Sciatic nerve (tissue), 2 donors: ENCODE measurements around the gene CD93. TPM values are rescaled to one million over a fixed set of nuclear protein-coding genes. Genes with fewer than 3 reads are reported as not detected.

ENCODE experiments used
- ATAC-seq: fragments of 200-7000 bp; cut with Tn5 transposase; one replicate; pipeline ENCODE4 v1.9.1; 2020; ENCODE audit warnings: mild to moderate bottlenecking, moderate library complexity
- DNase-seq: peaks from one replicate; pipeline ENCODE4 v3.0.0-alpha.2; 2020; ENCODE audit warnings: low spot score
- intact Hi-C: fragments of 100-400 bp; cut with DNase I; formaldehyde crosslinking; loops from one replicate; pipeline ENCODE4 v1.14.2; 2022
- total RNA-seq: library from RNA; stranded (reverse); fragmentation: NEBNext Ultra II Directional; extraction: Animal tissue kit (Norgen Biotek cat#: 25700); gene quantifications from one replicate; pipeline ENCODE4 v1.2.1, GENCODE V29; 2021
- donor health status: DM: no; HTN: no; CAD: no.
- donor health status: DM: no; HTN: no; CAD: no.

CD93 gene
- total RNA-seq, 1 donor from 2014 or later = 81.0 TPM

GRCh38 chr20:23069108-23069507 lies 17.0 kb downstream of the CD93 start:
- ATAC-seq (no peak), DNase-seq (no peak)

GRCh38 chr20:23068283-23068682 lies 17.8 kb downstream of the CD93 start:
- no peak for DNase-seq
- ATAC-seq = no peak
- intact Hi-C loops = no loop called here

More at GRCh38 chr20:23069108-23069507, 17.0 kb downstream of the CD93 start:
- intact Hi-C loops = no loop called here

- ATAC-seq = no peak
- intact Hi-C loops = no loop called here
- DNase-seq = no peak
Observed at GRCh38 chr20:23066772-23067171, 19.4 kb downstream of the CD93 start.

GRCh38 chr20:23065266-23066201 lies 20.6 kb downstream of the CD93 start:
- DNase-seq (no peak), ATAC-seq (no peak)
- intact Hi-C loops = no loop called here

GRCh38 chr20:23063581-23063980 lies 22.5 kb downstream of the CD93 start:
- intact Hi-C loops = no loop called here
- DNase-seq (no peak), ATAC-seq (no peak)

GRCh38 chr20:23063168-23063567 lies 23.0 kb downstream of the CD93 start:
- no peak for ATAC-seq
- intact Hi-C loops = no loop called here
- no peak for DNase-seq

- DNase-seq = no peak
- ATAC-seq = no peak
- intact Hi-C loops = no loop called here
Observed at GRCh38 chr20:23062632-23063031, 23.5 kb downstream of the CD93 start.

- intact Hi-C loops = no loop called here
- ATAC-seq (peak; percentile 81), DNase-seq (no peak)
Observed at GRCh38 chr20:23061734-23062561, 24.2 kb downstream of the CD93 start.

GRCh38 chr20:23061262-23061661 lies 24.9 kb downstream of the CD93 start:
- DNase-seq = no peak
- intact Hi-C loops = no loop called here
- ATAC-seq = peak; percentile 36

- ATAC-seq (no peak), DNase-seq (no peak)
- intact Hi-C loops = loop anchor here (1.0 kb wide), 1 partner anchor 44 kb away; no protein-coding TSS in a partner anchor
Observed at GRCh38 chr20:23060629-23061028, 25.5 kb downstream of the CD93 start.

- intact Hi-C loops = loop anchor here (1.0 kb wide), 1 partner anchor 44 kb away; no protein-coding TSS in a partner anchor
Observed at GRCh38 chr20:23059846-23060245, 26.3 kb downstream of the CD93 start.

GRCh38 chr20:23059001-23059400 lies 27.1 kb downstream of the CD93 start:
- DNase-seq = no peak
- ATAC-seq = no peak
- intact Hi-C loops = no loop called here

More at GRCh38 chr20:23059846-23060245, 26.3 kb downstream of the CD93 start:
- no peak for DNase-seq
- no peak for ATAC-seq

- ATAC-seq (no peak), DNase-seq (no peak)
- intact Hi-C loops = no loop called here
Observed at GRCh38 chr20:23058240-23058639, 27.9 kb downstream of the CD93 start.

GRCh38 chr20:23052904-23053303 lies 33.2 kb downstream of the CD93 start:
- DNase-seq = no peak
- intact Hi-C loops = no loop called here
- ATAC-seq = no peak

- intact Hi-C loops = no loop called here
- DNase-seq (peak; percentile 85), ATAC-seq (peak; percentile 69)
Observed at GRCh38 chr20:23050847-23051627, 35.1 kb downstream of the CD93 start.

GRCh38 chr20:23050076-23050838 lies 35.9 kb downstream of the CD93 start:
- ATAC-seq (peak; percentile 46), DNase-seq (no peak)
- intact Hi-C loops = no loop called here

- intact Hi-C loops = loop anchor here (5.0 kb wide), 1 partner anchor 273 kb away; no protein-coding TSS in a partner anchor
- DNase-seq = peak; percentile 84
- peak; percentile 72 for ATAC-seq
Observed at GRCh38 chr20:23049201-23050075, 36.7 kb downstream of the CD93 start, which contains the start of gene THBD. THBD (minus strand) TSS chr20:23049672; CDS start chr20:23049504, 168 bp downstream.
